H1 (cell line): ENCODE measurements around the gene LCMT1. TPM values are rescaled to one million over a fixed set of nuclear protein-coding genes. Genes with fewer than 3 reads are reported as not detected.

Source experiments
- CREB1 ChIP-seq: IDR thresholded peaks from 2 replicates; pipeline ENCODE4 v1.6.1; 2012; ENCODE audit warnings: inconsistent platforms
- PHF8 ChIP-seq: fragments of 200-600 bp; sonication (generic); conservative IDR thresholded peaks from 2 replicates; pipeline ENCODE4 v1.7.1; 2012; ENCODE audit warnings: low read depth, mild to moderate bottlenecking, inconsistent platforms, low read length, moderate library complexity
- POLR2A ChIP-seq, 2 experiments: IDR thresholded peaks; 1 replicate in 1 of 2; 2 replicates in 1 of 2; pipeline ENCODE4 v1.6.1; 2011; ENCODE audit warnings: low read depth in 2 of 2, low read length in 2 of 2, mild to moderate bottlenecking in 2 of 2; ENCODE audit errors: control extremely low read depth in 1 of 2
- ZNF274 ChIP-seq: IDR thresholded peaks from 2 replicates; pipeline ENCODE4 v1.7.0; 2012; ENCODE audit warnings: low read length, borderline replicate concordance; ENCODE audit errors: extremely low read depth
- polyA plus RNA-seq, 7 experiments: library from polyadenylated mRNA; depleted of rRNA in 3 of 7; stranded (reverse) in 5 of 7; unstranded in 2 of 7; fragments of >200 nt in 5 of 7; fragments of 200-250 nt in 2 of 7; gene quantifications; 1 replicate in 5 of 7; 2 replicates in 1 of 7; 4 replicates in 1 of 7; pipeline versions ENCODE4 v1.2.1 to v1.2.3, GENCODE V29; 2011 to 2013; ENCODE audit warnings: missing spikeins in 2 of 7, mixed read lengths in 2 of 7
- total RNA-seq: library from RNA; stranded (reverse); fragmentation: NEBNext Ultra II Directional; extraction: Animal tissue kit (Norgen Biotek cat#: 25700); gene quantifications from 2 replicates; pipeline ENCODE4 v1.2.1, GENCODE V29; 2021

LCMT1 gene
- total and polyA plus RNA-seq, 2 of the 8 experiments (the other 6 are each of a cell fraction or from before 2014, with no cell fraction given), result 61.0 to 80.8 TPM

GRCh38 chr16:25140459-25140858, 28.9 kb downstream of the LCMT1 start (continued):
- TF ChIP-seq PHF8 (no peak), POLR2A (IDR thresholded peaks at IDR 0.05; ENCODE audit: control extremely low read depth in 1 of 2, low read depth in 2 of 2, low read length in 2 of 2) (no peak), ZNF274 (no peak), CREB1 (no peak)
